ENCODE measurements around the gene MARVELD1.
A peak's percentile ranks its signal among the peaks of the same experiment; 100 is the strongest.

Gene MARVELD1

DNA sequence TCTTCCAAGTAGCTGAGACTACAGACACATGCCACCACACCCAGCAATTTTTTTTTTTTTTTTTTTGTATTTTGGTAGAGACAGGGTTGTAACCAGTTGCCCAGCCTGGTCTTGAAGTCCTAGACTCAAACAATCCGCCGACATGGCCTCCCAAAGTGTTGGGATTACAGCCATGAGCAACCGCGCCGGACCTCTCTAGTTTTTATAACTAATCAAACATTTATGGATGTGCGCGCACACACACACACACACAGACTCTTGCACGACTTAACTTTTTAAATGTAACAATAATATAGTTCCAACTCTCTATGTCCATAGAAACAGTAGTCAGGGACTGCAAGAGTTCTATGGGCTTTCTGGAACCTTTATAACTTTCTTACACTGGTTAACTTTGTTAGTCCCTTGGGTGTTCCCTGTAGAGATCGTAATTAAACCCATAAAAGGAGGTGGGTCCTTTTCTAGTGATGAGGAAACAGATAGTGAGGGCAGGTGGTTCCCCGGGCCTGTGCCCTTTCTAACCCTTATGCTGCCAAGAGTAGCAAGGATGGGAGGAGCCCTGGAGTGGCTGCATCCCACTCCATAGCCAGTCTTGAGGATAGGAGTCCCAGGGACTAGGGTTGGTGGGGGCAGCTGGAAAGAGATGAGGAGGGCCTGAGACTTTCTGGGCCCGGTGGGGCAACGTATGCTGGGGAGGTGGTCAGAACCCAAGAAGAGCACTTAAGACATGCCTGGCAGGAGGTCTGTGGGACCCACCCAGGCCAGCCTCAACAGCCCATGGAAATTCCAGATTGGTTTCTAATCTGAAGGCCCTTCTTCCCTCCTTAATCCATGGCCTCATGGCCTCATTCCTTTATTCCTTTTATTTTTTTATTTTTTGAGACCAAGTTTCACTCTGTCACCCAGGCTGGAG is 8.6 kb downstream of the MARVELD1 start:
- DNase-seq (ENCODE audit: low spot score), result no peak

DNA sequence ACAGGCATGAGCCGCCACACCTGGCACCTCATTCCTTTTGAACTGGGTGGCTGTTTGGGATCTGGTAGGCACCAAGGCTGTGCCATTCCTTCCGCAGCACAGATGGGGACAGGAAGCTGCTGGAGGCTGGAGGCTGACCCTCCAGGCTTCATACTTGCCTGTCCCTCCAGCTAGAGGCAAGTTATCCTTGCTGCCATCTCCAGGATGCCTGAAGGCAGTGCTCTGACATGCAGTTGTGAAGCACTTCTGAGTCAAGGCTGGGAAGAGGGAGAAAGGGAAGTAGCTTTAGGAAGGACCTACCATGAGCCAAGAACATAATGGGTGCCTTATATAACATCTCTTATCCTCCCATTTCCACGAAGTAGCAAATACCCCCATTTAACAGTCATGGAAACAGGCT is 9.5 kb downstream of the MARVELD1 start:
- no peak for DNase-seq (ENCODE audit: low spot score)

DNA sequence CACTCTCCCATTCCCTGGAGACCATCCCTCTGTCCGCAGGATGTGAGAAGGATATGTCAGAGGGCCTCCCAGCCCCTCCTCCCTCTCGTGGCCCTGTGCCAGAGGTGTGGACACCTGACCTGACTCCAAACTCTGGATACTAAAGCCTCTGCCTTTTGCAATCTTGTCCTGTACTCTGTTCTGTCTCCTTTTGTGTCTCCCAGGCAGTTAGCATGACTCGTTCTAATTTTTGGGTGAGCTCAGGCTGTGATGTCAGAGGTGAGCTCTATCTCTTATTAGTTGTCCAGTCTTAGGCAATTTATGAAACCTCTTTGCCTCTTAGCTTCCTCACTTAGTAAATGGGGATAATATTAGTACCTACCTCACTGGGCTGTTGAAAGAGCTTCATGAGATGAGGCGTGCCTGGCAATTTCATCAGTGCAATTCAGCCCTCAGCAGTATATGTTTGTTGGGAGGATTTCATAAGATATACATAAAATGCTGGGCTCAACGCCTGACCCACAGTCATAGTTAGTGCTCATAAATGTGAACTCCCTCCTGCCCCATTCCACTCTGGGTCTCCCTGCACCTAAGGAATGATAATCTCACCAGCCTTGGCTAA is 10.9 kb downstream of the MARVELD1 start:
- no peak for DNase-seq (ENCODE audit: low spot score)

DNA sequence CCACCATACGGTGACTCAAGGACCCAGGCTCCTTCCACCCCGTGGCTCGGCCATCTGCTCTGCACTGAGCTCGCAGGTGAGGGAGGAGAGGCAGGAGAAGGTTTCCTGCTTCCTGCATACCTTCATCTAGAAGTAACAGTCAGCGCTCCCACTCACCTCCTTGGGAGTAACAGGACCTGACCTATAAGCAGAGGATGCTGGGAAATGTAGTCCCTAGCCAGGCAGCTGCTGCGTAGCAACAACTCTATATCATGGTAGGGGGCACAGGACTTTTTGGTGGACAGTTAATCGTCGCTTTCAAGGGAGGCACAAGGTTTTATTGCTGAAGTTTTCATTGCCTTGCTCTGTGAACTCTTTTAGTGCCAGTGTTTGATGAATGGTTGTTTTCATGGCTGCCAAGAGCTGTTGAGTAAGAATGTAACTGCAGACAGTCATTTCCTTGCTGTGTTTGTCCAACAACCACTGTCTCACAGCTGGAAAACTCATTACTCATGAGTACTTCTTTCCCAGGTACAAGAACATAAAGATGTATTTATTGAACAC is 13.2 kb downstream of the MARVELD1 start:
- DNase-seq (ENCODE audit: low spot score), result no peak

DNA sequence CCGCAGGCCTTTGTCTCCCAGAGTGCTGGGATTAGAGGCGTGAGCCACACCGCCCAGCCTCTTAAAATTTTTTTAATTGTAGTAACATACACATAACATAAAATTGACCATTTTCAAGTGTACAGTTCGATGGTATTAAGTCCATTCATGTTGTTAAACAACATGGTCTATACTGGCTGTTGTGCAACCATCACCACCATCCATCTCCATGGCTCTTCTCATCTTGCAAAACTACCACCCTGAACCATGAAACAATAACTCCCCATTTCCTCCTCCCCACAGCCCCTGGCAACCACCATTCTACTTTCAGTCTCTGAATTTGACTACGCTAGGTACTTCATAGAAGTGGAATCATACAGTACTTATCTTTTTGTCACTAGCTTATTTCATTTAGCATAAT is 15.5 kb downstream of the MARVELD1 start:
- DNase-seq (ENCODE audit: low spot score), result no peak

DNA sequence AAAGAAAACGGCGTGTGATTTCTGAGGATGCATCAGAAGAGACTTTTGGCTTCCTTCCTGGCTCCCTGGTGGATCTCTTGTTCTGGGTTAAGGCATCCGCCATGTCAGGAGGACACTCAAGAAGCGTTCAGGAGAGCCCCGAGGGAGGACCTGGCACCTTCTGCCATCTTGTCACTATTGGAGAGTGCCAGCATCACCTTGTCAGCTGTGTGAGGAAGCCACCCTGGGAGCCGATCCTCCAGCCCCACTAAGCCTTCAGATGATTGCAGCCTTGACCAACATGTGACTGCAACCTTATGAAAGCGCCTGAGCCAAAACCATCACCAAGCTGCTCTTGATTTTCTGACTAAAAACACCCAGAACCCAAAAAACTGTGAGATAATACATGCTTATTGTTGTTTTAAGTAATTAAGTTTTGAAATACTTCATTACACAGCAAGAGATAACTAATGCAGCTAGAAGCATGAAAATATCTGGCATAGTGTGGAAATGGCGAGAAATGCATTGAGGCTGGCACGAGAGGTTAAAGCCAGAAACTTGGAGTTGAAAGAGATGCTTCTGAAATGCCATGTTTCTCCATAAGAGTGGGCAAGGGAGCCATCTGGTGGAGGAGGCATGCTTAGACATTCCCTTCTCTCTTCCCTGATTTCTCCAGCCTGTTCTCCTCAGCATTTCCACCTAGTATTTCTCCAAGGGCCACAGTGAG is 18.0 kb downstream of the MARVELD1 start:
- peak; percentile 79 for DNase-seq (ENCODE audit: low spot score)

DNA sequence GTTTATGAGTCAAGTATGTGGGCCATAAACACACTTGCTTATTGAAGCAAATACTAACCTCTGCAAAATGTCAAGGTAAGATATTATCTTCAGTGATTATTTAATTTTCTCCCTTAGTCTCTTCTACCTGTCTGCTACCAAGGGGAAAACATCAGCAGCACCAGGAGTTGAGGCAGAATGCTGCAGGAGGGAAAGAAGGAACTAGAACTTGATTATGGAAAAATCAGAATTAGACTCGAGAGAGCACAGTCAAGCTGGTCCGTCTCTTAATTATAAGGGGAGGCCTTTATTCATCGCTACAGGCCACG is 18.5 kb downstream of the MARVELD1 start:
- DNase-seq (ENCODE audit: low spot score), result no peak

DNA sequence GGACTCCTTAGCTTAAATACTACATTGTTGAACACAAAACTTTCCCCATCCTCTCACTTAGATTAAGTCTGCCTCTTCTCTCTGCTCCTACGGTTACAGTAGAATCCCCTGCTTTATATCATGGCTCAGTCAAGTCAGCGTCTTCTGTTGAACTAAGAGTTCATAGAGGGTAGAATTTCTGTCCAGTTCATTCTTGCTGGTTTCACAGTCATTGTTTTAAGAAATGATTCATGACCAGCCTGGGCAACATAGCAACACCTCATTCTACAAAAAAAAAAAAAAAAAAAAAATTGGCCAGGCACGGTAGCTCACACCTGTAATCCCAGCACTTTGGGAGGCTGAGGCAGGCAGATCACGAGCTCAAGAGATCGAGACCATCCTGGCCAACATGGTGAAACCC is 19.7 kb downstream of the MARVELD1 start:
- no peak for DNase-seq (ENCODE audit: low spot score)

DNA sequence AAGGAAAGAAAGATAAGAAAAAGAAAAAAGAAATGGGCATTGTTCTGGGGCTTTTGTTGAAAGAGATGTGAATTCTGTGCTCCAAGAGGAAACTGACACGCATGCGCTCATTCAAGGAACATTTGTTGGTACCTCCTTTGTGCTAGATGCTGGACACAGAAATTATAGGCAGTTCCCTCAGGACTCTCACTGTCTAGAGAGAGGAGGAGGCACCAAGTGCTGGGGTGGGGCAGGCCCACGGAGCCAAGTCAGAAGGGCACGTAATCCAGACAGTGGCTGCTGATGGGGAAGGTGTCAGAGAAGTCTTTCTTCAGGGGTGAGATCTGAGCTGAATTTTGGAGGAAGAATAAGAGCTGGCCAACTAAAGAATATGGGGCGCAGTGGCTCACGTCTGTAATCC is 20.5 kb downstream of the MARVELD1 start:
- no peak for DNase-seq (ENCODE audit: low spot score)

DNA sequence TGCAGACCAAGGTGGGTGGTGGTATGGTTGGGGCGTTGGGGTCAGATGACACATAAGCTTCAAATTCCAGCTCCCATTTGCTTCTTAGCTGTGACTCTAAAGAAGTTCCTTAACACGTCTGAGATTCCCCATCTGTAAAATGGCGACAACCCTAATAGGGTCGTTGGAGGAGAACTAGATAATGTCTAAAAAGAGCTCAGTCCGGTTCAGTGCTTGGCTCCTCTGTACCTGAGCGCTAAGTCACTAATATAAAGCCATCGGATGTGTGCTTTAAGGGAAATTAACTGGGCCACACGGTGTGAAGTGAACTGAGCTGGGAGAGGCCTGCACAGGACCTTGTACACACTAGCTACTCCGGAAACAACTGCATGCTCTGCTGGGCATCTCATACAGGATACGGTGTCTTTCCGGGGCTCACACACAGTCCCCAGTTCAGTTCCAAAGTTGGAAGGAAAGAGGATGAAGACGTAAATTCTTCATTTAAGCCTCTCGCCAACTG is 22.9 kb downstream of the MARVELD1 start:
- DNase-seq (ENCODE audit: low spot score), result no peak

DNA sequence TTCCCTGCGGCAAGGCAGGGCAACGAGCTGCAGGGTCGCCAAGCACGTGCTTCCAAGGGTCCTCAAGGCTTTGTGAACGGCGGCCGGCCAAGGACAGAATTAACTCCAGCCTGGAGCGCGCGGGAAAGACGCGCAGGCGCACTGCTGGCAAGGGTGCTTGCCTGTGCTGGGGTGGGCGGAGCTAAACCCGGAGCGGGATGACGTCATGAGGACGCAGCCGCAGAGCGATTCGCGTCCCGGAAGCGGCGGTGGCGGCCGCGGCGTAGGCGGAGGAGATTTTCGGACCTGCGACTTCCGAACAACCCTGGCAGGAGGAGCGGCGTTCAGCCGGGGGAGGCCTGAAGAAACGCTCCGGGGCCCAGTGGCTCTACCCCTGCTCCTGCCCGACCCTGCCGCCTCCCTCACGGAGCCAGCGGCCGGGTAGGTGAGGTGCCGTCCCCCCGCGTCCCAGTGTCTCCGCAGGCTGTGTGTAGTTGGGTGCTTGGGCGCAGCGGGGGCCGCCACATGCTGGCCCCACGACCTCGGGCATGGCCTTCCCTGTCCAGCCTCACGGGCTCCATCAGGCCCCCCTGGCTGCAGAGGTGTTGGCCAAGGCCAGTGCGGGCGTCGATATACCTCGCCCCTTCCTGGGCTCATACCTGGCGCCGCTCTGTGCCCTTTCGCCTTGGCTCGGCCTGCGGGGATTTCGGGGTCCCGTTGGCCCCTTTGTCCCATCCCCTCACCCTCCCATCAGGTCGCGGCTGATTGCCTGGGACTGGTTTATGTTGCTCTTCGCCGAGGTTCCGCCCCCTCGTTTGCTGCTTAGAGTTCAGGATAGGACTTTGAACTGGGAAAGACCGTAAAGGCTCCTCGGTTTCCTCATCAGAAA is 23.6 kb downstream of the MARVELD1 start, which contains the start of gene ZFYVE27:
ZFYVE27 (plus strand) TSS at position 227 of the 868 bp plus-strand sequence. CDS start 1,350 bp downstream, outside the sequence.
- peak; percentile 95 for DNase-seq (ENCODE audit: low spot score)

DNA sequence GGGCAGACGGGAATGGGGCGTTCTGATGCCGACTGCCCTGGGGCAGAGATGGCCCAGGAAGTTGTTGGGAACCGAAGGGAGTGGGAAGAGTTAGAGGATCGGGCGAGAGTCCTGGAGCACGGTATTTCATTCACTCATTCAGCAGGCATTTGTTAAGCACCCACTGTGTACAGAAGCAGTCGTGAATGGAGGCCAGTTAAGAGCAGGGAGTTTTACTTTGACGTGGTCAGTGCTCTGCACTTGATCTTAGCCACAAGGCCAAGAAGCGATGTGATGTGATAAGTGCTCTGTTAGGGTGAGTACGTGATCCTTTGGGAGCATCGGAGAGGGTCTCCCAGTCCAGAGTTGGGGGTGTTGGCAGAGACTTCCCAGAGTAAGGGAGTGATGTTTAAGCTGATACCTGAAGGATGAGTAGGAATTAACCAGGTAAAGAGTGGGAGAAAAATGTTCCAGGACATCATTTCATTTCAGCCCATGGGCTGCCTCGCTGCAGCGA is 24.3 kb downstream of the MARVELD1 start:
- no peak for DNase-seq (ENCODE audit: low spot score)

DNA sequence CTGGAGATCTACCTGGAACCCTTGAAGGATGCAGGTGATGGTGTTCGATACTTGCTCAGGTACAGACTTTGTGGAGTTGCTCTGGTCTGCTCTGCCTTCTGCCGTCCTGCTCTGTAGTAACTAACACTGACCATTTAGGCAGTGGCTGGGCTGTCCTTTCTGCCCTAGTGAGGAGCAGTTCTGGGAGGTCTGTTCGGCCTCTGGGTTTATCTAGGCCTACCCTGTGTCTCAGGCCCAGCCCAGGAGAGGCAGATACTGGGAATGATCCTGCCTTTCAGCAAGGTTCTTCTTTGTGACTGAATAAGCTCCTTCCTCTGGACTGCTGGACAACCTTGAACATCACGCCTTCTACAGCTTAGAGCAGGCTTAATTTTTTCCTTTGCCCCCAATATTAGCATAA is 25.1 kb downstream of the MARVELD1 start:
- no peak for DNase-seq (ENCODE audit: low spot score)

DNA sequence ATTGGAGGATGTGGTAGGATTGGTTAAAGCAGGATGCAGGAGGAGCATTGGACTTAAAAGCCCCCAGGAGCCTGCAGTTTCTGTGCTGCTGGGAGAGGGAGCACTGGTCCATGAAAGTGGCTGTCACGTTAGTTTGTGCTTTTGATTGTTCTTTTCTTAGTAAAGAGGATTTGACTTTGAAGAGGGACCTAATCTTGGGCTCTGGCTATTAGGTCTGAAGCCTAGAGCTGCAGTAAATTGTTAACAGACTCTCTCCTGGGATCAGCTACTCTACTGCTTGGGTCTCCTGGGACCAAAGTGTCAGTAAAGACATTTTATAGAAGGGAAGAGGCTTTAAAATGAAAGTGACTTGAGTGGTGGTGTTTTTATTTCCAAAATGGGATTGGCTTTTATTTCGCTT is 27.1 kb downstream of the MARVELD1 start:
- DNase-seq (ENCODE audit: low spot score), result no peak

DNA sequence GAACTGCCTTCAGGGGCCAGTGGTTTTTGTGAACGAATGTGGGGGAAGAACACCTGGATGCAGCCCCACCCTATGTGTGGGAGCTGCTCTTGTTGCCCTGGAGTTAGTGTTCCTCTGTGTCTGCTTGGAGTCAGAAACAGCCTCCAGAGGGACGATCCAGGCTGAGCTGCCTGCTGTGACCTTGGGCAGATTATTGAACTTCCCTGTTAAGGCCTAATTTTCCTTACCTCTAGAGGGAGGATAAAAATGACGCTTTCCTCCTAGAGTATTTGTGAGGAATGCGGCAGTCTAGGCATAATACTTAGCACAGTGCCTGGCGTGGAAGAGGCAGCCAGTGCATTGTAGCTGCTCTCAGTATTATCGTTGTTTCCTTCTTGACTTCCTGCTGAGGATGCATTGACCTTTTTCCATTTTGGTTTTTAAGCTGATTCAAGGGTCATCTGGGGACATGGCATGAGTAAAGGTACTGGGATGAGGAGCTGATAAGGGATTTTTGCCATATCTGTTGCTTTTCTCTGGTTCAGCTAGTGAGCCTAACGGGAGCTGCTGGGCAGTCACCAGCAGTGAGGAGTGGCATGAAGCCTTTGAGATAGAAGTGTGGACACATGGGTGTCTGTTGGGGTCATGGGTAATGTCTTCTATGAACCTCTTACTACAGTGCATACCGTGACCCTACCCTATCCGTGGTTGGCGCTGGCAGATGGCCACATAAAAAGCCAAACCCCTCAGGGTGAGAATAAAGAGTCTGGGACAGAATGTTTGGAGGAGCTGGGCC is 29.8 kb downstream of the MARVELD1 start:
- peak; percentile 29 for DNase-seq (ENCODE audit: low spot score)

DNA sequence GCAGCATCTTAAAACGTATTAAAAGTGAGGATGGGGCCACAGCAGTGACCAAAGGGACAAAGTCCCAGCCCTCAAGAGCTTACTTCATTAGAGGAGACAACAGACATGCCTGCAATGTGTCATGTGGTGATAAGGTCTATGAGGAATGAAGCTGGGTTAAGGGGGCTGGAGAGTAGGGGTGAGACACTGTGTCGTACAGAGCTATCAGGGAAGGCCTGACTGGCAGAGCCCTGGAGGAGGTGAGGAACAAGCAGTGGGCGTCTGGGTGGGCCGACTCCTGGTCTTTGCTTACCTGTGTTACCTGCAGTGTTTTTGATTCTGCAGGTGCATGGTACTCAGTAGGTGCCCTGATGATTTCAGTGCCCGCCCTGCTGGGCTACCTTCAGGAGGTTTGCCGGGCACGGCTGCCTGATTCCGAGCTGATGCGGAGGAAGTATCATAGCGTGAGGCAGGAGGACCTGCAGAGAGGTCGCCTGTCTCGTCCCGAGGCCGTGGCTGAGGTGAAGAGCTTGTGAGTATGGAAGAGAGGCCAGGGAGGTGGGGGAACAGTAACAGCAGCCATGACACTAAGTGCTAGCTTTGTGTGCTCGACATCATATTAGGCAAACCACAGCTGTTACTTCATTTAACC is 31.0 kb downstream of the MARVELD1 start:
- DNase-seq (ENCODE audit: low spot score), result peak; percentile 97

DNA sequence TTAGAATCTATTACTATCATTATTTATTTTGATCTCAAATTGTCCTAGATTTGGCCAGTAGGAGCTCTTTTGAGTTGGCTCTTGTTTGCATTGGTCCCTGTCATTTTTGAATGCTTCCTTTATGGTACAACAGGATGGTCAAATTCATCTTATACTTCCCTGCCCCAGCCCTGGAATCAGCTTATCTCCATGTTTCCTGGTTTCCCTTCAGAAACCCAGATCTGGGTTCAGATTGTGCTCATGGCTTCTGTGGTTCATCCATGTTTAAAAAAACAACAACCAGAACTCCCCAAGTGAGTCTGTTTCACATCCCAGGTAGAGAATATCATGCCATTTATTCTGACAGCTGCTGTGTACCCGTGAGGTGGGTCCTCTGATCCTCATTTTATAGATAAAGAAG is 34.0 kb downstream of the MARVELD1 start:
- DNase-seq (ENCODE audit: low spot score), result peak; percentile 89

DNA sequence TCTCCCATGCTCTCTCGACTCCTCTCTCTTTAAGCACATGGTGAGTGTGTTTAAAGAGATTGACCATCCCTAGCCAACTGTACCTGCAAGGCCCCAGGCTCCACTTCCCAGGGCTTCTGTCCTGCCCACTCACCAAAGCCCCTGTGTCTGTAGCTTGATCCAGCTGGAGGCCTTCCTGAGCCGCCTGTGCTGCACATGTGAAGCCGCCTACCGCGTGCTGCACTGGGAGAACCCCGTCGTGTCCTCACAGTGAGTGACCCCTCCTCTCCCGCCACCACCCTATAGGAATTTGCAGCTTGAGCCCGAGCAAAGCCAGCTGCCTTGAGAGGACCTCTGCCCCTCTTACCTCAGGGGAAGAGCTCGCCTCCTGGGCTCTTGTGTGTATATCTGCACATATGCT is 34.6 kb downstream of the MARVELD1 start:
- DNase-seq (ENCODE audit: low spot score), result peak; percentile 76

DNA sequence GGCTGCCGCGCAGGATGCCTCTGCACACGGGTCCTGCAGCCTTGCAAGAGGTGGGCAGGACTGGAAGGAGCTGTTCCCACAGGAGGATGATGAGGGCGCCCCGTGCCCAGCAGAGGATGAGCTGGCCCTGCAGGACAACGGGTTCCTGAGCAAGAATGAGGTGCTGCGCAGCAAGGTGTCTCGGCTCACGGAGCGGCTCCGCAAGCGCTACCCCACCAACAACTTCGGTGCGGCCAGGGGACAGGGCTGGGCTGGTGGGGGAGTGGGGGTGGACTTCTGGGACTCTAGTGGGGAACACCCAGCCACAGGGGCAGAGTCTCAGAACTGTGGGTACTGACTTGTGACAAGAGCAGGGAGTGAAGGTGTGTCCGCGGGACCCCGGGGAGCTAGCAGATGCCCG is 39.4 kb downstream of the MARVELD1 start:
- DNase-seq (ENCODE audit: low spot score), result no peak

DNA sequence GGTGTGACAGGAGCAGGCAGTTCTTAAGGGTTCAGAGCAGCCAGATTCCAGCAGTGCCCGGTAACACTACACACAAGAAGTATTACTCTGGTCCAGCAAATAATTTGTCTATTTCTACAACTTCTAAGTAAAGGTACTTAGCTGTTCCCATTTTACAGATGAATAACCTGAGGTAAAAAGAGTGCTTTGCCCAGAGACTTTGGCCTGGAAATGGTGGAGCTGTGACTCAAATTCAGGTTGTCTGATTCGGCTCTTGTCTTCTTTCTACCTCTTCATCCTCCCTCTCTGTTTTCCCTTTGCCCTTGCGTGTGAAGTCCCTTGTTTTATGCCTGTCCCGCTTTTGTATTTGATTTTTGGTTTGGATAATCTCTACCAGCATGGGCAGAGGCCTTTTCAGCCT is 41.2 kb downstream of the MARVELD1 start:
- DNase-seq (ENCODE audit: low spot score), result no peak

Data from SK-N-DZ (cell line).